ENCODE data around the gene LGALS3.

Gene LGALS3

DNA sequence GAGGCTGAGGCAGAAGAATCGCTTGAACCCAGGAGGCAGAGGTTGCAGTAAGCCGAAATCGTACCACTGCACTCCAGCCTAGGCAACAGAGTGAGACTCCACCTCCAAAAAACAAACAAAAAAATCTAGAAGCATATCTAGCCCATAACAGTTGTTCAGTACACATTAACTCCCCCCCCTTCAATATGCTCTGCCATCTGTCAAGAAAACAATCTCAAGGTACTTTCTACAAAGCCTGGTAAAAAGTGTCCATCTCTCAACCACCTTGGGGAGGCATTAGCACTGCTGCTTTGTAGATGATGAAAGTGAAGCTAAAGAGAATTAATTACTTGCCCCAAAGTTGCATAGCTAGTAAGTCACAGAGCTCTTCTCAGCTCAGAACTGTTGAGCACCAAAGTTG lies 24.9 kb downstream of the LGALS3 start:
- TF ChIP-seq, protein P1, sequence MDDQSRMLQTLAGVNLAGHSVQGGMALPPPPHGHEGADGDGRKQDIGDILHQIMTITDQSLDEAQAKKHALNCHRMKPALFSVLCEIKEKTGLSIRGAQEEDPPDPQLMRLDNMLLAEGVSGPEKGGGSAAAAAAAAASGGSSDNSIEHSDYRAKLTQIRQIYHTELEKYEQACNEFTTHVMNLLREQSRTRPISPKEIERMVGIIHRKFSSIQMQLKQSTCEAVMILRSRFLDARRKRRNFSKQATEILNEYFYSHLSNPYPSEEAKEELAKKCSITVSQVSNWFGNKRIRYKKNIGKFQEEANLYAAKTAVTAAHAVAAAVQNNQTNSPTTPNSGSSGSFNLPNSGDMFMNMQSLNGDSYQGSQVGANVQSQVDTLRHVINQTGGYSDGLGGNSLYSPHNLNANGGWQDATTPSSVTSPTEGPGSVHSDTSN (CRISPR knock-in tag; IDR thresholded peaks at IDR 0.05) = no peak
- TF ChIP-seq ZNF660 (tag by site-specific recombination; IDR thresholded peaks at IDR 0.05) (no peak), ZNF211 (tag by site-specific recombination; IDR thresholded peaks at IDR 0.05; ENCODE audit: low read depth) (no peak), ZSCAN23 (tag by site-specific recombination; IDR thresholded peaks at IDR 0.05) (no peak), BCL6B (tag by site-specific recombination; IDR thresholded peaks at IDR 0.05) (no peak), KLF10 (tag by site-specific recombination; IDR thresholded peaks at IDR 0.05) (no peak), ZBTB17 (tag by site-specific recombination; IDR thresholded peaks at IDR 0.05) (no peak), ZNF302 (tag by site-specific recombination; IDR thresholded peaks at IDR 0.05; ENCODE audit: low read depth) (no peak), ZNF449 (tag by site-specific recombination; IDR thresholded peaks at IDR 0.05) (no peak), ZNF274 (IDR thresholded peaks at IDR 0.05; ENCODE audit: low read length) (no peak), ZNF274 (tag by site-specific recombination; IDR thresholded peaks at IDR 0.05; ENCODE audit: borderline replicate concordance) (no peak), REST (tag by site-specific recombination; IDR thresholded peaks at IDR 0.05) (no peak), ZNF560 (tag by site-specific recombination; IDR thresholded peaks at IDR 0.05; ENCODE audit: borderline replicate concordance) (no peak)
- TF ChIP-seq, protein P2, sequence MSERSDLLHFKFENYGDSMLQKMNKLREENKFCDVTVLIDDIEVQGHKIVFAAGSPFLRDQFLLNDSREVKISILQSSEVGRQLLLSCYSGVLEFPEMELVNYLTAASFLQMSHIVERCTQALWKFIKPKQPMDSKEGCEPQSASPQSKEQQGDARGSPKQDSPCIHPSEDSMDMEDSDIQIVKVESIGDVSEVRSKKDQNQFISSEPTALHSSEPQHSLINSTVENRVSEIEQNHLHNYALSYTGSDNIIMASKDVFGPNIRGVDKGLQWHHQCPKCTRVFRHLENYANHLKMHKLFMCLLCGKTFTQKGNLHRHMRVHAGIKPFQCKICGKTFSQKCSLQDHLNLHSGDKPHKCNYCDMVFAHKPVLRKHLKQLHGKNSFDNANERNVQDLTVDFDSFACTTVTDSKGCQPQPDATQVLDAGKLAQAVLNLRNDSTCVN (tag by site-specific recombination; optimal IDR thresholded peaks at IDR 0.05) = no peak
- TF ChIP-seq, protein P3, sequence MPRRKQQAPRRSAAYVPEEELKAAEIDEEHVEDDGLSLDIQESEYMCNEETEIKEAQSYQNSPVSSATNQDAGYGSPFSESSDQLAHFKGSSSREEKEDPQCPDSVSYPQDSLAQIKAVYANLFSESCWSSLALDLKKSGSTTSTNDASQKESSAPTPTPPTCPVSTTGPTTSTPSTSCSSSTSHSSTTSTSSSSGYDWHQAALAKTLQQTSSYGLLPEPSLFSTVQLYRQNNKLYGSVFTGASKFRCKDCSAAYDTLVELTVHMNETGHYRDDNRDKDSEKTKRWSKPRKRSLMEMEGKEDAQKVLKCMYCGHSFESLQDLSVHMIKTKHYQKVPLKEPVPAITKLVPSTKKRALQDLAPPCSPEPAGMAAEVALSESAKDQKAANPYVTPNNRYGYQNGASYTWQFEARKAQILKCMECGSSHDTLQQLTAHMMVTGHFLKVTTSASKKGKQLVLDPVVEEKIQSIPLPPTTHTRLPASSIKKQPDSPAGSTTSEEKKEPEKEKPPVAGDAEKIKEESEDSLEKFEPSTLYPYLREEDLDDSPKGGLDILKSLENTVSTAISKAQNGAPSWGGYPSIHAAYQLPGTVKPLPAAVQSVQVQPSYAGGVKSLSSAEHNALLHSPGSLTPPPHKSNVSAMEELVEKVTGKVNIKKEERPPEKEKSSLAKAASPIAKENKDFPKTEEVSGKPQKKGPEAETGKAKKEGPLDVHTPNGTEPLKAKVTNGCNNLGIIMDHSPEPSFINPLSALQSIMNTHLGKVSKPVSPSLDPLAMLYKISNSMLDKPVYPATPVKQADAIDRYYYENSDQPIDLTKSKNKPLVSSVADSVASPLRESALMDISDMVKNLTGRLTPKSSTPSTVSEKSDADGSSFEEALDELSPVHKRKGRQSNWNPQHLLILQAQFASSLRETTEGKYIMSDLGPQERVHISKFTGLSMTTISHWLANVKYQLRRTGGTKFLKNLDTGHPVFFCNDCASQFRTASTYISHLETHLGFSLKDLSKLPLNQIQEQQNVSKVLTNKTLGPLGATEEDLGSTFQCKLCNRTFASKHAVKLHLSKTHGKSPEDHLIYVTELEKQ (tag by site-specific recombination; IDR thresholded peaks at IDR 0.05; ENCODE audit: borderline replicate concordance) = no peak
- TF ChIP-seq, protein P4, sequence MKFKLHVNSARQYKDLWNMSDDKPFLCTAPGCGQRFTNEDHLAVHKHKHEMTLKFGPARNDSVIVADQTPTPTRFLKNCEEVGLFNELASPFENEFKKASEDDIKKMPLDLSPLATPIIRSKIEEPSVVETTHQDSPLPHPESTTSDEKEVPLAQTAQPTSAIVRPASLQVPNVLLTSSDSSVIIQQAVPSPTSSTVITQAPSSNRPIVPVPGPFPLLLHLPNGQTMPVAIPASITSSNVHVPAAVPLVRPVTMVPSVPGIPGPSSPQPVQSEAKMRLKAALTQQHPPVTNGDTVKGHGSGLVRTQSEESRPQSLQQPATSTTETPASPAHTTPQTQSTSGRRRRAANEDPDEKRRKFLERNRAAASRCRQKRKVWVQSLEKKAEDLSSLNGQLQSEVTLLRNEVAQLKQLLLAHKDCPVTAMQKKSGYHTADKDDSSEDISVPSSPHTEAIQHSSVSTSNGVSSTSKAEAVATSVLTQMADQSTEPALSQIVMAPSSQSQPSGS (tag by site-specific recombination; IDR thresholded peaks at IDR 0.05; ENCODE audit: low read depth) = no peak
- TF ChIP-seq, protein P5, sequence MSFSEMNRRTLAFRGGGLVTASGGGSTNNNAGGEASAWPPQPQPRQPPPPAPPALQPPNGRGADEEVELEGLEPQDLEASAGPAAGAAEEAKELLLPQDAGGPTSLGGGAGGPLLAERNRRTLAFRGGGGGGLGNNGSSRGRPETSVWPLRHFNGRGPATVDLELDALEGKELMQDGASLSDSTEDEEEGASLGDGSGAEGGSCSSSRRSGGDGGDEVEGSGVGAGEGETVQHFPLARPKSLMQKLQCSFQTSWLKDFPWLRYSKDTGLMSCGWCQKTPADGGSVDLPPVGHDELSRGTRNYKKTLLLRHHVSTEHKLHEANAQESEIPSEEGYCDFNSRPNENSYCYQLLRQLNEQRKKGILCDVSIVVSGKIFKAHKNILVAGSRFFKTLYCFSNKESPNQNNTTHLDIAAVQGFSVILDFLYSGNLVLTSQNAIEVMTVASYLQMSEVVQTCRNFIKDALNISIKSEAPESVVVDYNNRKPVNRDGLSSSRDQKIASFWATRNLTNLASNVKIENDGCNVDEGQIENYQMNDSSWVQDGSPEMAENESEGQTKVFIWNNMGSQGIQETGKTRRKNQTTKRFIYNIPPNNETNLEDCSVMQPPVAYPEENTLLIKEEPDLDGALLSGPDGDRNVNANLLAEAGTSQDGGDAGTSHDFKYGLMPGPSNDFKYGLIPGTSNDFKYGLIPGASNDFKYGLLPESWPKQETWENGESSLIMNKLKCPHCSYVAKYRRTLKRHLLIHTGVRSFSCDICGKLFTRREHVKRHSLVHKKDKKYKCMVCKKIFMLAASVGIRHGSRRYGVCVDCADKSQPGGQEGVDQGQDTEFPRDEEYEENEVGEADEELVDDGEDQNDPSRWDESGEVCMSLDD (tag by site-specific recombination; IDR thresholded peaks at IDR 0.05) = no peak
- Histone ChIP-seq H3K36me3 (ENCODE audit: control insufficient read depth in 2 of 2, insufficient read depth in 1 of 2, low read length in 2 of 2) (peaks cover 73 to 81% of the 10 kb centered on the region in 2 experiments), H3K27ac (ENCODE audit: extremely low read depth, low read depth, low read length) (no peak overlapping the region), H3K4me3 (ENCODE audit: low read depth, low read length) (no peak overlapping the region), H3K9me3 (ENCODE audit: control insufficient read depth, insufficient read depth, low read depth, low read length) (no peaks in the 10 kb centered on the region), H3K4me1 (ENCODE audit: control insufficient read depth, insufficient read depth, low read length) (no peaks in the 10 kb centered on the region)
- CTCF ChIA-PET = interaction anchor here (1.5 kb wide), 1 partner anchor 51 kb away, joined by 3 read pairs; no protein-coding TSS in a partner anchor
- POLR2A ChIA-PET = no interaction called here

Measured in HEK293 (cell line).